ENCODE data around the gene TNP1.

The TNP1 gene

DNA sequence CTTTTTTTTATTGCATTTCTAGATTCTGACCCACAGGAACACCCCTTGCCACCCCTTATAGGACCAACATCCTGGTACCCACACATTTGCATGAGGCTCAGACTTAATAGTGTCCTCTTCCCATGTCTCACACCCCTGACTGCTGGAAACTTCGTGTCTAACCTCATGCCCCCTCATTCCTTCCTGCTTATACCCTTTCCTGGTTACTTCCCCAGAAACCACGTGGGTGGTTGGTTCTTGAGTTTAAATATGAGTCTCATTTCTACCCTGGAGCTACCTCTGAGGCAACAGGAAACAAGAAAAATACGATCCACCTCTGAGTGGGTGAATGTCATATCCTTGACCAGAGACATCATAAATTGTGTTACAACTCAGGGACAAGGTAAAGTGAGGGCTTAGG is 1.6 kb downstream of the TNP1 start:
- Histone ChIP-seq H3K23ac (ENCODE audit: low read depth, low read length, poor library complexity) (no peak overlapping the region), H2AK5ac (ENCODE audit: low read depth, low read length) (no peak overlapping the region), H3K36me3 (replicated peaks in 1 of 2; ENCODE audit: control insufficient read depth in 2 of 2, insufficient read depth in 2 of 2, low read length in 2 of 2) (no peaks in the 10 kb centered on the region), H3K79me1 (ENCODE audit: low read depth, low read length) (no peaks in the 10 kb centered on the region), H3K9me3 (replicated peaks in 1 of 2; ENCODE audit: control insufficient read depth in 2 of 2, insufficient read depth in 1 of 2, low read depth in 1 of 2, low read length in 2 of 2) (no peaks in the 10 kb centered on the region), H3K14ac (ENCODE audit: low read length) (no peak overlapping the region), H4K8ac (ENCODE audit: low read depth, low read length) (no peak overlapping the region), H2BK5ac (ENCODE audit: low read length) (no peak overlapping the region), H3K4ac (ENCODE audit: low read length) (no peak overlapping the region), H3K27ac (replicated peaks; ENCODE audit: low read length) (no peak overlapping the region), H3K4me1 (ENCODE audit: control insufficient read depth in 2 of 2, insufficient read depth in 1 of 2, low read depth in 1 of 2, low read length in 2 of 2) (peaks cover 22 to 28% of the 10 kb centered on the region in 2 donors), H2BK15ac (ENCODE audit: low read length) (no peak overlapping the region), H3K18ac (ENCODE audit: low read length) (no peak overlapping the region), H2BK12ac (ENCODE audit: low read length) (no peak overlapping the region), H2AFZ (ENCODE audit: low read length) (no peak overlapping the region), H3K27me3 (ENCODE audit: control insufficient read depth in 3 of 3, insufficient read depth in 3 of 3, low read depth in 1 of 3, low read length in 3 of 3) (no peaks in the 10 kb centered on the region), H3K4me3 (ENCODE audit: low read length in 2 of 2) (no peak overlapping the region), H4K91ac (ENCODE audit: low read depth, low read length, poor library complexity) (no peak overlapping the region), H3K9ac (ENCODE audit: low read depth, low read length, poor library complexity) (no peak overlapping the region), H3K4me2 (ENCODE audit: insufficient read depth, low read length, poor library complexity, severe bottlenecking) (no peak overlapping the region), H2BK120ac (ENCODE audit: low read depth, low read length) (no peak overlapping the region)
- no peak for DNase-seq (ENCODE audit: low spot score)
- WGBS, 2 donors (ENCODE audit: extremely low coverage in 2 of 2, insufficient read length in 2 of 2, insufficient replicate concordance in 1 of 2), result no CpG with 5 or more reads among the region's 3 CpGs

DNA sequence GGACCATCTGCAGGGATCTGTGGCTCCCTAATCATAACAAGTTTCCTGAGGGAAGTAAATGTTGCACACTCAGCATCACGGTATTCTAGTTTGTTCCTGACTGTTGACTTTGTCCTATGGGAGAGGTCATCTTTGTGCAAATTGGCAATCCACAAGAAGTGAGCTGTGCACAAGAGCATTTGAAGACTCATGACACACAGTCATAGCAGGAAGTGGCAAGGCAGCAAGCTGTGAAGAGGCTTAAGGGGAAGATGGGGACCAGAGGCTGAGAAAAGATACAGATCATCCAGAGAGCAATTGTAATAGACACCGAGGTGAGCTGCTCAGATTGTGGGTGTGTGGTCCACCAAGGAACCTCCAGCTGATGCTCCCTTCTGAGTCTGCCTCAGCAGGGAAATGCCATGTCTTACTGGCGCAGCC is 2.7 kb downstream of the TNP1 start:
- Histone ChIP-seq H3K14ac (ENCODE audit: low read length) (no peak overlapping the region), H3K4ac (ENCODE audit: low read length) (no peak overlapping the region), H2AK5ac (ENCODE audit: low read depth, low read length) (no peak overlapping the region), H3K4me1 (ENCODE audit: control insufficient read depth in 2 of 2, insufficient read depth in 1 of 2, low read depth in 1 of 2, low read length in 2 of 2) (peaks cover 24 to 29% of the 10 kb centered on the region in 2 donors), H2BK120ac (ENCODE audit: low read depth, low read length) (no peak overlapping the region), H2BK5ac (ENCODE audit: low read length) (no peak overlapping the region), H2BK12ac (ENCODE audit: low read length) (no peak overlapping the region), H3K18ac (ENCODE audit: low read length) (no peak overlapping the region), H2AFZ (ENCODE audit: low read length) (no peak overlapping the region), H3K23ac (ENCODE audit: low read depth, low read length, poor library complexity) (no peak overlapping the region), H3K4me3 (ENCODE audit: low read length in 2 of 2) (no peak overlapping the region), H3K9me3 (replicated peaks in 1 of 2; ENCODE audit: control insufficient read depth in 2 of 2, insufficient read depth in 1 of 2, low read depth in 1 of 2, low read length in 2 of 2) (no peaks in the 10 kb centered on the region), H4K91ac (ENCODE audit: low read depth, low read length, poor library complexity) (no peak overlapping the region), H4K8ac (ENCODE audit: low read depth, low read length) (no peak overlapping the region), H3K9ac (ENCODE audit: low read depth, low read length, poor library complexity) (no peak overlapping the region), H3K4me2 (ENCODE audit: insufficient read depth, low read length, poor library complexity, severe bottlenecking) (no peak overlapping the region), H3K36me3 (replicated peaks in 1 of 2; ENCODE audit: control insufficient read depth in 2 of 2, insufficient read depth in 2 of 2, low read length in 2 of 2) (no peaks in the 10 kb centered on the region), H3K79me1 (ENCODE audit: low read depth, low read length) (no peaks in the 10 kb centered on the region), H2BK15ac (ENCODE audit: low read length) (no peak overlapping the region), H3K27me3 (ENCODE audit: control insufficient read depth in 3 of 3, insufficient read depth in 3 of 3, low read depth in 1 of 3, low read length in 3 of 3) (no peaks in the 10 kb centered on the region), H3K27ac (replicated peaks; ENCODE audit: low read length) (no peak overlapping the region)
- DNase-seq (ENCODE audit: low spot score), result no peak
- WGBS, 2 donors (ENCODE audit: extremely low coverage in 2 of 2, insufficient read length in 2 of 2, insufficient replicate concordance in 1 of 2), result no CpG with 5 or more reads among the region's 3 CpGs

DNA sequence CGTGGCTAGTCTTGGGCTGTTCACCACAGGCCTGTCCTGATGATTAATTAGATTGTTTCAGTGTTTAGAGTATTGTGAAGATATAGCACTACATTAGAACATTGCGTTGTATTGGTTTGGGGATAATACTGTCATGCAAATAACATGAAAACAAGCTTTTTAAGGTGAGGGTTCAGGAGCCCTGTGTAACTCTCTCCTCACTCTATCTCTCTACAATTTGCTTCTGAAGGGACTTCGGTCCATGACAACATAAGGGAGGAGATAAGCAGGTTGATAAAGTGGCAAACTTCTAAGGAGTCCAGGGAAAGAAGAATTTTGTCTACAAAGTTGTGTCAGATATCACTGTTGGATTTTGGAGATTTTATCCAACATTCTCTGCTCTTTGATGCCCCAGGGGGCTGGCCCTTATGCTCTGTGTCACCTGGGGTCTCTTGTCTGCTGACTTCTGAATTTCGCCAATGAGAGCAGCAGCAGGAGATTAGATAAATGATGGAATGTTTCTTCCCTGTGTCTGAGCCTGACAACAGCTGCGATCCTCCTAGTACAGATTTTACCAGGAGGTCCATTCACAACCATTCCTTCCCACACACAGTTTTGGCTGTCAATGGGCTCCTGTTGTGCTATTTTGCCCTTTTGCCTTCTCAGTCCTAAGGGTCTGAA is 3.3 kb downstream of the TNP1 start:
- H3K27me3 ChIP-seq (ENCODE audit: control insufficient read depth in 3 of 3, insufficient read depth in 3 of 3, low read depth in 1 of 3, low read length in 3 of 3), result no peaks in the 10 kb centered on the region
- DNase-seq (ENCODE audit: low spot score), result no peak
- H3K23ac ChIP-seq (ENCODE audit: low read depth, low read length, poor library complexity), result no peak overlapping the region
- H3K4me2 ChIP-seq (ENCODE audit: insufficient read depth, low read length, poor library complexity, severe bottlenecking), result no peak overlapping the region
- no peak overlapping the region for H2AFZ ChIP-seq (ENCODE audit: low read length)
- H3K14ac ChIP-seq (ENCODE audit: low read length), result no peak overlapping the region
- no peaks in the 10 kb centered on the region for H3K79me1 ChIP-seq (ENCODE audit: low read depth, low read length)
- H3K4me1 ChIP-seq (ENCODE audit: control insufficient read depth in 2 of 2, insufficient read depth in 1 of 2, low read depth in 1 of 2, low read length in 2 of 2), result peaks cover 24 to 31% of the 10 kb centered on the region in 2 donors
- no peak overlapping the region for H2BK15ac ChIP-seq (ENCODE audit: low read length)
- no peak overlapping the region for H3K18ac ChIP-seq (ENCODE audit: low read length)
- H4K91ac ChIP-seq (ENCODE audit: low read depth, low read length, poor library complexity), result no peak overlapping the region
- H3K27ac ChIP-seq (replicated peaks; ENCODE audit: low read length), result no peak overlapping the region
- no peak overlapping the region for H3K9ac ChIP-seq (ENCODE audit: low read depth, low read length, poor library complexity)
- H2BK12ac ChIP-seq (ENCODE audit: low read length), result no peak overlapping the region
- H3K4ac ChIP-seq (ENCODE audit: low read length), result no peak overlapping the region
- H2BK5ac ChIP-seq (ENCODE audit: low read length), result no peak overlapping the region
- no peak overlapping the region for H4K8ac ChIP-seq (ENCODE audit: low read depth, low read length)
- WGBS, 2 donors (ENCODE audit: extremely low coverage in 2 of 2, insufficient read length in 2 of 2, insufficient replicate concordance in 1 of 2), result no CpG with 5 or more reads among the region's 5 CpGs
- no peaks in the 10 kb centered on the region for H3K9me3 ChIP-seq (replicated peaks in 1 of 2; ENCODE audit: control insufficient read depth in 2 of 2, insufficient read depth in 1 of 2, low read depth in 1 of 2, low read length in 2 of 2)
- no peak overlapping the region for H3K4me3 ChIP-seq (ENCODE audit: low read length in 2 of 2)
- H3K36me3 ChIP-seq (replicated peaks in 1 of 2; ENCODE audit: control insufficient read depth in 2 of 2, insufficient read depth in 2 of 2, low read length in 2 of 2), result no peaks in the 10 kb centered on the region
- H2AK5ac ChIP-seq (ENCODE audit: low read depth, low read length), result no peak overlapping the region
- no peak overlapping the region for H2BK120ac ChIP-seq (ENCODE audit: low read depth, low read length)

GRCh38 chr2:216855605-216856004 is 4.3 kb downstream of the TNP1 start:
- no peak overlapping the region for H4K8ac ChIP-seq (ENCODE audit: low read depth, low read length)
- no peak overlapping the region for H3K4me2 ChIP-seq (ENCODE audit: insufficient read depth, low read length, poor library complexity, severe bottlenecking)
- H3K18ac ChIP-seq (ENCODE audit: low read length), result no peak overlapping the region
- H2AK5ac ChIP-seq (ENCODE audit: low read depth, low read length), result no peak overlapping the region
- peak overlapping the region; percentile 49 for H2AFZ ChIP-seq (ENCODE audit: low read length)
- H3K9ac ChIP-seq (ENCODE audit: low read depth, low read length, poor library complexity), result no peak overlapping the region
- H2BK15ac ChIP-seq (ENCODE audit: low read length), result peak overlapping the region; percentile 17
- no peak overlapping the region for H3K14ac ChIP-seq (ENCODE audit: low read length)
- H3K36me3 ChIP-seq (replicated peaks in 1 of 2; ENCODE audit: control insufficient read depth in 2 of 2, insufficient read depth in 2 of 2, low read length in 2 of 2), result no peaks in the 10 kb centered on the region
- H3K27me3 ChIP-seq (ENCODE audit: control insufficient read depth in 3 of 3, insufficient read depth in 3 of 3, low read depth in 1 of 3, low read length in 3 of 3), result no peaks in the 10 kb centered on the region
- H3K27ac ChIP-seq (replicated peaks; ENCODE audit: low read length), result no peak overlapping the region
- H3K4me3 ChIP-seq (ENCODE audit: low read length in 2 of 2), result no peak overlapping the region
- no peak for DNase-seq (ENCODE audit: low spot score)
- H2BK12ac ChIP-seq (ENCODE audit: low read length), result no peak overlapping the region
- no CpG with 5 or more reads among the region's 3 CpGs for WGBS, 2 donors (ENCODE audit: extremely low coverage in 2 of 2, insufficient read length in 2 of 2, insufficient replicate concordance in 1 of 2)
- peaks cover 24 to 31% of the 10 kb centered on the region in 2 donors for H3K4me1 ChIP-seq (ENCODE audit: control insufficient read depth in 2 of 2, insufficient read depth in 1 of 2, low read depth in 1 of 2, low read length in 2 of 2)
- H3K4ac ChIP-seq (ENCODE audit: low read length), result no peak overlapping the region
- H3K9me3 ChIP-seq (replicated peaks in 1 of 2; ENCODE audit: control insufficient read depth in 2 of 2, insufficient read depth in 1 of 2, low read depth in 1 of 2, low read length in 2 of 2), result no peaks in the 10 kb centered on the region
- H3K79me1 ChIP-seq (ENCODE audit: low read depth, low read length), result no peaks in the 10 kb centered on the region
- H4K91ac ChIP-seq (ENCODE audit: low read depth, low read length, poor library complexity), result no peak overlapping the region
- H2BK120ac ChIP-seq (ENCODE audit: low read depth, low read length), result peak overlapping the region; percentile 13
- H3K23ac ChIP-seq (ENCODE audit: low read depth, low read length, poor library complexity), result no peak overlapping the region
- H2BK5ac ChIP-seq (ENCODE audit: low read length), result no peak overlapping the region

Data from neuronal stem cell (in vitro differentiated cells).